ENCODE results near the gene ALLC.

ALLC gene

GRCh38 chr2:3742743-3743508, 84.9 kb downstream of the ALLC start:
- no peak for TF ChIP-seq CTCF (IDR thresholded peaks at IDR 0.05; ENCODE audit: low read depth, low read length, missing control alignments)
- DNase-seq = no peak
- H3K4me3 ChIP-seq (ENCODE audit: low read depth, low read length) = no peak overlapping the region
- H3K36me3 ChIP-seq (replicated peaks) = no peaks in the 10 kb centered on the region
- in situ Hi-C loops (cut with HindIII; ENCODE audit: low pct_ligation_motif_present, low sequenced_read_pairs) = no loop called here
- no peak overlapping the region for H3K27ac ChIP-seq
- no peaks in the 10 kb centered on the region for H3K27me3 ChIP-seq (replicated peaks)

- no peak overlapping the region for H3K4me3 ChIP-seq (ENCODE audit: low read depth, low read length)
- H3K36me3 ChIP-seq (replicated peaks) = no peaks in the 10 kb centered on the region
- in situ Hi-C loops (cut with HindIII; ENCODE audit: low pct_ligation_motif_present, low sequenced_read_pairs) = no loop called here
- no peak for DNase-seq
- no peaks in the 10 kb centered on the region for H3K27me3 ChIP-seq (replicated peaks)
- TF ChIP-seq CTCF (IDR thresholded peaks at IDR 0.05; ENCODE audit: low read depth, low read length, missing control alignments) = no peak
- no peak overlapping the region for H3K27ac ChIP-seq
Observed at GRCh38 chr2:3743951-3744555, 86.1 kb downstream of the ALLC start.

- TF ChIP-seq CTCF (IDR thresholded peaks at IDR 0.05; ENCODE audit: low read depth, low read length, missing control alignments) = no peak
- DNase-seq = no peak
- in situ Hi-C loops (cut with HindIII; ENCODE audit: low pct_ligation_motif_present, low sequenced_read_pairs) = no loop called here
- Histone ChIP-seq H3K36me3 (replicated peaks) (no peaks in the 10 kb centered on the region), H3K27me3 (replicated peaks) (no peaks in the 10 kb centered on the region), H3K4me3 (ENCODE audit: low read depth, low read length) (no peak overlapping the region), H3K27ac (no peak overlapping the region)
Observed at GRCh38 chr2:3745920-3746319, 87.9 kb downstream of the ALLC start.

- no peak overlapping the region for H3K27ac ChIP-seq
- H3K27me3 ChIP-seq (replicated peaks) = no peaks in the 10 kb centered on the region
- no peak for DNase-seq
- no peak for TF ChIP-seq CTCF (IDR thresholded peaks at IDR 0.05; ENCODE audit: low read depth, low read length, missing control alignments)
- H3K4me3 ChIP-seq (ENCODE audit: low read depth, low read length) = no peak overlapping the region
- H3K36me3 ChIP-seq (replicated peaks) = no peaks in the 10 kb centered on the region
- in situ Hi-C loops (cut with HindIII; ENCODE audit: low pct_ligation_motif_present, low sequenced_read_pairs) = no loop called here
Observed at GRCh38 chr2:3747032-3747654, 89.1 kb downstream of the ALLC start.

- TF ChIP-seq CTCF (IDR thresholded peaks at IDR 0.05; ENCODE audit: low read depth, low read length, missing control alignments) = no peak
- no peaks in the 10 kb centered on the region for H3K36me3 ChIP-seq (replicated peaks)
- no peak for DNase-seq
- no peak overlapping the region for H3K4me3 ChIP-seq (ENCODE audit: low read depth, low read length)
- in situ Hi-C loops (cut with HindIII; ENCODE audit: low pct_ligation_motif_present, low sequenced_read_pairs) = no loop called here
- H3K27me3 ChIP-seq (replicated peaks) = no peaks in the 10 kb centered on the region
- H3K27ac ChIP-seq = no peak overlapping the region
Observed at GRCh38 chr2:3747826-3748225, 89.8 kb downstream of the ALLC start.
